Measurements from ENCODE around the gene TXN.
"Not testable (repeated sequence)": the region's sequence is repeated elsewhere in the genome, so short reads cannot be mapped to it uniquely, and the experiment has no call there.

TXN gene

GRCh38 chr9:110257097-110257841, 962 bp upstream of the TXN start:
- DNase-seq = peak; percentile 38

GRCh38 chr9:110255463-110256379, 586 bp downstream of the TXN start:
- DNase-seq = peak; percentile 77

GRCh38 chr9:110255034-110255462, 1.3 kb downstream of the TXN start:
- DNase-seq = no peak

- no peak for DNase-seq
Observed at GRCh38 chr9:110254500-110254899, 1.8 kb downstream of the TXN start.

GRCh38 chr9:110252509-110253139, 3.7 kb downstream of the TXN start:
- DNase-seq = no peak

GRCh38 chr9:110251770-110252169, 4.5 kb downstream of the TXN start:
- not testable (repeated sequence) for DNase-seq

- DNase-seq = no peak
Observed at GRCh38 chr9:110251212-110251611, 5.1 kb downstream of the TXN start.

- DNase-seq = no peak
Observed at GRCh38 chr9:110249603-110250002, 6.7 kb downstream of the TXN start.

- no peak for DNase-seq
Observed at GRCh38 chr9:110248361-110248760, 7.9 kb downstream of the TXN start.

GRCh38 chr9:110246214-110246613, 10.1 kb downstream of the TXN start:
- no peak for DNase-seq

GRCh38 chr9:110244616-110245015, 11.7 kb downstream of the TXN start:
- DNase-seq = no peak

- no peak for DNase-seq
Observed at GRCh38 chr9:110241858-110242321, 14.4 kb downstream of the TXN start.

GRCh38 chr9:110241260-110241857, 14.9 kb downstream of the TXN start:
- no peak for DNase-seq

GRCh38 chr9:110240198-110240597, 16.1 kb downstream of the TXN start:
- DNase-seq = no peak

GRCh38 chr9:110228321-110228720, 28.0 kb downstream of the TXN start:
- DNase-seq = no peak

GRCh38 chr9:110224583-110224982, 31.7 kb downstream of the TXN start:
- no peak for DNase-seq

GRCh38 chr9:110220809-110221208, 35.5 kb downstream of the TXN start:
- DNase-seq = no peak

GRCh38 chr9:110217656-110218099, 38.6 kb downstream of the TXN start:
- no peak for DNase-seq

- DNase-seq = no peak
Observed at GRCh38 chr9:110214586-110215355, 41.5 kb downstream of the TXN start.

- no peak for DNase-seq
Observed at GRCh38 chr9:110214090-110214489, 42.2 kb downstream of the TXN start.

GRCh38 chr9:110213413-110214044, 42.8 kb downstream of the TXN start:
- no peak for DNase-seq

GRCh38 chr9:110208031-110208430, 48.3 kb downstream of the TXN start, which contains the start of gene C9orf152:
TSS of gene C9orf152 (minus strand) at chr9:110208159. CDS start at chr9:110207579, 580 bp downstream.
- DNase-seq = no peak
